ENCODE data around the gene TRIM26. TPM values are rescaled to one million over a fixed set of nuclear protein-coding genes. Genes with fewer than 3 reads are reported as not detected.

Gene TRIM26
- total RNA-seq, 1 donor from 2014 or later, result 8.4 TPM

- peaks cover 45 to 61% (median 54%) of the 10 kb centered on the region in 3 donors for H3K36me3 ChIP-seq (ENCODE audit: control insufficient read depth in 3 of 3, insufficient read depth in 3 of 3, low read length in 3 of 3)
- H3K27me3 ChIP-seq (ENCODE audit: control insufficient read depth in 3 of 3, insufficient read depth in 3 of 3, low read length in 3 of 3), result no peaks in the 10 kb centered on the region
- no peaks in the 10 kb centered on the region for H3K4me1 ChIP-seq (ENCODE audit: control insufficient read depth in 3 of 3, insufficient read depth in 3 of 3, low read length in 3 of 3)
- no peak overlapping the region for H3K4me3 ChIP-seq (ENCODE audit: low read length in 3 of 3)
- no peak overlapping the region for H3K27ac ChIP-seq (ENCODE audit: low read depth, low read length)
- H3K9me3 ChIP-seq (ENCODE audit: control insufficient read depth in 3 of 3, low read length in 3 of 3), result no peaks in the 10 kb centered on the region
- no peak overlapping the region for H3K9ac ChIP-seq (ENCODE audit: low read depth in 1 of 3, low read length in 3 of 3)
Measured at GRCh38 chr6:30196376-30196775, 16.8 kb downstream of the TRIM26 start.

GRCh38 chr6:30195951-30196350 is 17.3 kb downstream of the TRIM26 start:
- no peak overlapping the region for H3K4me3 ChIP-seq (ENCODE audit: low read length in 3 of 3)
- no peaks in the 10 kb centered on the region for H3K4me1 ChIP-seq (ENCODE audit: control insufficient read depth in 3 of 3, insufficient read depth in 3 of 3, low read length in 3 of 3)
- no peaks in the 10 kb centered on the region for H3K9me3 ChIP-seq (ENCODE audit: control insufficient read depth in 3 of 3, low read length in 3 of 3)
- no peak overlapping the region for H3K9ac ChIP-seq (ENCODE audit: low read depth in 1 of 3, low read length in 3 of 3)
- no peaks in the 10 kb centered on the region for H3K27me3 ChIP-seq (ENCODE audit: control insufficient read depth in 3 of 3, insufficient read depth in 3 of 3, low read length in 3 of 3)
- peaks cover 45 to 65% (median 56%) of the 10 kb centered on the region in 3 donors for H3K36me3 ChIP-seq (ENCODE audit: control insufficient read depth in 3 of 3, insufficient read depth in 3 of 3, low read length in 3 of 3)
- no peak overlapping the region for H3K27ac ChIP-seq (ENCODE audit: low read depth, low read length)

GRCh38 chr6:30194797-30195690 is 18.2 kb downstream of the TRIM26 start:
- Histone ChIP-seq H3K9me3 (ENCODE audit: control insufficient read depth in 3 of 3, low read length in 3 of 3) (no peaks in the 10 kb centered on the region), H3K4me3 (ENCODE audit: low read length in 3 of 3) (no peak overlapping the region), H3K9ac (ENCODE audit: low read depth in 1 of 3, low read length in 3 of 3) (peak overlapping the region in 1 of 3 donors; percentile 16), H3K36me3 (ENCODE audit: control insufficient read depth in 3 of 3, insufficient read depth in 3 of 3, low read length in 3 of 3) (peaks cover 46 to 65% (median 56%) of the 10 kb centered on the region in 3 donors), H3K27me3 (ENCODE audit: control insufficient read depth in 3 of 3, insufficient read depth in 3 of 3, low read length in 3 of 3) (no peaks in the 10 kb centered on the region), H3K4me1 (ENCODE audit: control insufficient read depth in 3 of 3, insufficient read depth in 3 of 3, low read length in 3 of 3) (no peaks in the 10 kb centered on the region), H3K27ac (ENCODE audit: low read depth, low read length) (no peak overlapping the region)

GRCh38 chr6:30192076-30192475 is 21.1 kb downstream of the TRIM26 start:
- Histone ChIP-seq H3K9me3 (ENCODE audit: control insufficient read depth in 3 of 3, low read length in 3 of 3) (no peaks in the 10 kb centered on the region), H3K27ac (ENCODE audit: low read depth, low read length) (no peak overlapping the region), H3K4me1 (ENCODE audit: control insufficient read depth in 3 of 3, insufficient read depth in 3 of 3, low read length in 3 of 3) (no peaks in the 10 kb centered on the region), H3K9ac (ENCODE audit: low read depth in 1 of 3, low read length in 3 of 3) (no peak overlapping the region), H3K4me3 (ENCODE audit: low read length in 3 of 3) (no peak overlapping the region), H3K27me3 (ENCODE audit: control insufficient read depth in 3 of 3, insufficient read depth in 3 of 3, low read length in 3 of 3) (no peaks in the 10 kb centered on the region), H3K36me3 (ENCODE audit: control insufficient read depth in 3 of 3, insufficient read depth in 3 of 3, low read length in 3 of 3) (peaks cover 42 to 64% (median 59%) of the 10 kb centered on the region in 3 donors)

- Histone ChIP-seq H3K36me3 (ENCODE audit: control insufficient read depth in 3 of 3, insufficient read depth in 3 of 3, low read length in 3 of 3) (peaks cover 35 to 61% (median 51%) of the 10 kb centered on the region in 3 donors), H3K4me1 (ENCODE audit: control insufficient read depth in 3 of 3, insufficient read depth in 3 of 3, low read length in 3 of 3) (no peaks in the 10 kb centered on the region), H3K4me3 (ENCODE audit: low read length in 3 of 3) (no peak overlapping the region), H3K27ac (ENCODE audit: low read depth, low read length) (no peak overlapping the region), H3K27me3 (ENCODE audit: control insufficient read depth in 3 of 3, insufficient read depth in 3 of 3, low read length in 3 of 3) (no peaks in the 10 kb centered on the region), H3K9ac (ENCODE audit: low read depth in 1 of 3, low read length in 3 of 3) (no peak overlapping the region), H3K9me3 (ENCODE audit: control insufficient read depth in 3 of 3, low read length in 3 of 3) (no peaks in the 10 kb centered on the region)
Measured at GRCh38 chr6:30188541-30188940, 24.7 kb downstream of the TRIM26 start.

GRCh38 chr6:30185846-30186484 is 27.2 kb downstream of the TRIM26 start:
- Histone ChIP-seq H3K27me3 (ENCODE audit: control insufficient read depth in 3 of 3, insufficient read depth in 3 of 3, low read length in 3 of 3) (peaks cover 0 to 8% (median 0%) of the 10 kb centered on the region in 3 donors), H3K27ac (ENCODE audit: low read depth, low read length) (no peak overlapping the region), H3K9me3 (ENCODE audit: control insufficient read depth in 3 of 3, low read length in 3 of 3) (no peaks in the 10 kb centered on the region), H3K4me1 (ENCODE audit: control insufficient read depth in 3 of 3, insufficient read depth in 3 of 3, low read length in 3 of 3) (no peaks in the 10 kb centered on the region), H3K4me3 (ENCODE audit: low read length in 3 of 3) (no peak overlapping the region), H3K36me3 (ENCODE audit: control insufficient read depth in 3 of 3, insufficient read depth in 3 of 3, low read length in 3 of 3) (peaks cover 29 to 52% (median 43%) of the 10 kb centered on the region in 3 donors), H3K9ac (ENCODE audit: low read depth in 1 of 3, low read length in 3 of 3) (no peak overlapping the region)

GRCh38 chr6:30184417-30185031 is 28.7 kb downstream of the TRIM26 start:
- no peak overlapping the region for H3K4me3 ChIP-seq (ENCODE audit: low read length in 3 of 3)
- no peak overlapping the region for H3K9ac ChIP-seq (ENCODE audit: low read depth in 1 of 3, low read length in 3 of 3)
- peaks cover 0 to 4% (median 0%) of the 10 kb centered on the region in 3 donors for H3K9me3 ChIP-seq (ENCODE audit: control insufficient read depth in 3 of 3, low read length in 3 of 3)
- peaks cover 0 to 8% (median 0%) of the 10 kb centered on the region in 3 donors for H3K27me3 ChIP-seq (ENCODE audit: control insufficient read depth in 3 of 3, insufficient read depth in 3 of 3, low read length in 3 of 3)
- H3K4me1 ChIP-seq (ENCODE audit: control insufficient read depth in 3 of 3, insufficient read depth in 3 of 3, low read length in 3 of 3), result no peaks in the 10 kb centered on the region
- H3K27ac ChIP-seq (ENCODE audit: low read depth, low read length), result no peak overlapping the region
- H3K36me3 ChIP-seq (ENCODE audit: control insufficient read depth in 3 of 3, insufficient read depth in 3 of 3, low read length in 3 of 3), result peaks cover 15 to 38% (median 29%) of the 10 kb centered on the region in 3 donors

GRCh38 chr6:30180145-30180544 is 33.1 kb downstream of the TRIM26 start:
- Histone ChIP-seq H3K27ac (ENCODE audit: low read depth, low read length) (no peak overlapping the region), H3K4me3 (ENCODE audit: low read length in 3 of 3) (no peak overlapping the region), H3K4me1 (ENCODE audit: control insufficient read depth in 3 of 3, insufficient read depth in 3 of 3, low read length in 3 of 3) (no peaks in the 10 kb centered on the region), H3K36me3 (ENCODE audit: control insufficient read depth in 3 of 3, insufficient read depth in 3 of 3, low read length in 3 of 3) (peaks cover 0 to 5% (median 0%) of the 10 kb centered on the region in 3 donors), H3K9ac (ENCODE audit: low read depth in 1 of 3, low read length in 3 of 3) (no peak overlapping the region), H3K9me3 (ENCODE audit: control insufficient read depth in 3 of 3, low read length in 3 of 3) (peaks cover 0 to 4% (median 0%) of the 10 kb centered on the region in 3 donors), H3K27me3 (ENCODE audit: control insufficient read depth in 3 of 3, insufficient read depth in 3 of 3, low read length in 3 of 3) (peaks cover 0 to 11% (median under 1%) of the 10 kb centered on the region in 3 donors)

- peaks cover 0 to 4% (median 0%) of the 10 kb centered on the region in 3 donors for H3K9me3 ChIP-seq (ENCODE audit: control insufficient read depth in 3 of 3, low read length in 3 of 3)
- H3K27me3 ChIP-seq (ENCODE audit: control insufficient read depth in 3 of 3, insufficient read depth in 3 of 3, low read length in 3 of 3), result peaks cover 3 to 19% (median 4%) of the 10 kb centered on the region in 3 donors
- no peak overlapping the region for H3K4me3 ChIP-seq (ENCODE audit: low read length in 3 of 3)
- H3K36me3 ChIP-seq (ENCODE audit: control insufficient read depth in 3 of 3, insufficient read depth in 3 of 3, low read length in 3 of 3), result no peaks in the 10 kb centered on the region
- no peak overlapping the region for H3K9ac ChIP-seq (ENCODE audit: low read depth in 1 of 3, low read length in 3 of 3)
- H3K27ac ChIP-seq (ENCODE audit: low read depth, low read length), result no peak overlapping the region
- no peaks in the 10 kb centered on the region for H3K4me1 ChIP-seq (ENCODE audit: control insufficient read depth in 3 of 3, insufficient read depth in 3 of 3, low read length in 3 of 3)
Measured at GRCh38 chr6:30178837-30179236, 34.4 kb downstream of the TRIM26 start.
